ENCODE results near the gene ABCC8.

ABCC8 gene

GRCh38 chr11:17504330-17505107 is 27.9 kb upstream of the ABCC8 start:
- peak; percentile 91 for DNase-seq

- DNase-seq, result no peak
Observed at GRCh38 chr11:17502630-17503029, 26.0 kb upstream of the ABCC8 start.

GRCh38 chr11:17500673-17501072 is 24.0 kb upstream of the ABCC8 start:
- DNase-seq, result no peak

- DNase-seq, result no peak
Observed at GRCh38 chr11:17498475-17498874, 21.8 kb upstream of the ABCC8 start.

- peak; percentile 59 for DNase-seq
Observed at GRCh38 chr11:17498058-17498457, 21.4 kb upstream of the ABCC8 start.

- DNase-seq, result peak; percentile 19
Observed at GRCh38 chr11:17496406-17496805, 19.8 kb upstream of the ABCC8 start.

- no peak for DNase-seq
Observed at GRCh38 chr11:17494019-17494418, 17.4 kb upstream of the ABCC8 start.

GRCh38 chr11:17490938-17491337 is 14.3 kb upstream of the ABCC8 start:
- no peak for DNase-seq

- DNase-seq, result no peak
Observed at GRCh38 chr11:17490232-17490631, 13.6 kb upstream of the ABCC8 start.

GRCh38 chr11:17489751-17490150 is 13.1 kb upstream of the ABCC8 start:
- DNase-seq, result no peak

- no peak for DNase-seq
Observed at GRCh38 chr11:17488563-17488962, 11.9 kb upstream of the ABCC8 start.

GRCh38 chr11:17486646-17487045 is 10.0 kb upstream of the ABCC8 start:
- DNase-seq, result no peak

- no peak for DNase-seq
Observed at GRCh38 chr11:17483505-17483904, 6.9 kb upstream of the ABCC8 start.

- no peak for DNase-seq
Observed at GRCh38 chr11:17481905-17482304, 5.3 kb upstream of the ABCC8 start.

GRCh38 chr11:17479284-17480214 is 2.9 kb upstream of the ABCC8 start:
- DNase-seq, result peak; percentile 15

GRCh38 chr11:17478070-17478469 is 1.4 kb upstream of the ABCC8 start:
- DNase-seq, result no peak

GRCh38 chr11:17477361-17477760 is 716 bp upstream of the ABCC8 start:
- DNase-seq, result no peak

GRCh38 chr11:17477084-17477333 is 364 bp upstream of the ABCC8 start:
- no peak for DNase-seq

- DNase-seq, result no peak
Observed at GRCh38 chr11:17475666-17476316, 854 bp downstream of the ABCC8 start.

- DNase-seq, result peak; percentile 23
Observed at GRCh38 chr11:17473071-17473744, 3.4 kb downstream of the ABCC8 start.

GRCh38 chr11:17472467-17472866 is 4.2 kb downstream of the ABCC8 start:
- DNase-seq, result no peak

GRCh38 chr11:17471501-17471900 is 5.1 kb downstream of the ABCC8 start:
- DNase-seq, result no peak

GRCh38 chr11:17469998-17470397 is 6.6 kb downstream of the ABCC8 start:
- DNase-seq, result no peak

All from hematopoietic multipotent progenitor cell treated with erythropoietin and hydrocortisone succinate and interleukin-3 and kit ligand, for 6 days (in vitro differentiated cells).